ENCODE data around the gene PDE8A.

Gene PDE8A

DNA sequence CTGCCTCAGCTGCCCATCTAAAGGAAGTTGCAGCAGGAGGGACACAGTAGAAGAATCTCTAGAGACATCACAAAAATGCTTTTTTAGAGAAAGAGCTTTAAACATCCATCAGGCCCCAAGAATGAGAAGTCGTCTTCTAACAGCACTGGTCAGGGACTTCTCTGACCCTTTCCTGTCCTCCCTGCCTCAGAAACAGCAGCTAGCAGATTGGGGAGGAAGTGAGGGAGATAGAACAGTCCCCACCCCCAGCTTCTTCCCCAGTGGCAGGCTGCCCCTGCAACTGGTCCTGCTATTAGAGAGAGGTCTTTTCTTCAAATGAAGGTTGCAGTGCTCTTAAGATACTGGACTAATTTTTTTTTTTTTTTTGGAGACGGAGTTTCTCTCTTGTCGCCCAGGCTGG lies 55.1 kb downstream of the PDE8A start:
- DNase-seq = no peak

DNA sequence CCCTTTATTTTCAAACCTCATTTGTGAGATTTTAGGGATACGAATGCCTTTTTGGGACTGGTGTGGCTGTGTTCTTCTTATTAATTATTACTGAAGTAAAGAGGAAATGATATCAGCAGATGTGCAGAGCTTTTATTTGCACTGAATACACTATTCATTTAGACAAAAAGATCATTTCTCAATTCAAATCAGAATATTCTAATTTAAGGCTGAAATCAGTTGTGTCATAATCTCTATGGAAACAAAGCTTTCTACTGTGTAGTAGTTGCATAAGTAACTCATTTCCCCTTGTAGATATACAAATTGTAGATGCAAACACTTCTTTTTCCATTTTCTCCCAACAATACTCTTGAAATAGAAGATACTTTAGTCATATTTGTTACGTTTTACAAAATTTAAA lies 56.0 kb downstream of the PDE8A start:
- DNase-seq = no peak

DNA sequence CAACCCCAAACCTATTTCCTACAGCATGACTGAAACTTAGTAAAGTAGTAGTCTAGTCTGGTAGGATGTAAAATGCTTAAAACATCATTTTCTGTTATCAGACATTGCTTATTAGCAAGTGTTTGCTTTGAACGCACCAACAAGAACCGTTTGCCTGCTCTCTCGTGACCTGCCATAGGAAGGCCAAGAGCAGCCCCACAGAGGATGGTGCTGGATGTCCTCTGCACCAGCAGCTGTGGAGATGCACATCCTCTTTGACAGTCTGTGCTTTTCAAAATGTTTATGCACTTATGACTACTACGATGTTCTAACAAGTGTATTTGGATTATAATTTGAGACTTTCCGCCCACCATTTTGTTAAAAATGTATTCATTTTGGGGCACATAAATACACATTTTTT lies 59.6 kb downstream of the PDE8A start:
- DNase-seq = no peak

DNA sequence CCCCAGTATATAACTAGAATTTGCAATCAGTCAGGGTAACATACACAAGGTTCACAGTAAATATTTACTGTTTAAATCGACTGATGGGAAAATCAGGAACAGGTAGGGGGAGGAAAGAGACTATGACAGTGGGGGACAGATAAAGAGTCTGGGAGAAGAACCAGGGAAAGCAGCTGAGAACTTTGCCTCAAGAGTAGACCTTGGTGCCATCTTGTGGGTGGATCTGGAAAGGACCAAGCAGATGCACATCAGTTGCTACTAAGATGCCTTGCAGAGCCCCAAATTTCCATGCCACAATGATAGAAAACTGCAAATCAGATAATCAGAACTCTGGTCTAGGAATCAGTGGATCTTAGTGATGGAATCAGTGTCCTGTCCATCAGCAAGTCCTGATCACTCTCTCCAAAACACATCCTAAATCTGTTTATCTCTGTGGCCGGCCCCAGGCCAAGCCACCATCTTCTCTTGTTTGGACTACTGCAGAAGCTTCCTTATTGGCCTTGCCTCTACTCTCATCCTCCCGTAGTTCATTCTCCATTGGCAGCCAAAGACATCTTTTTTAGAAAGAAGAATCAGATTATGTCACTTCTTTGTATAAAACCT lies 62.7 kb downstream of the PDE8A start:
- DNase-seq = peak; percentile 60

DNA sequence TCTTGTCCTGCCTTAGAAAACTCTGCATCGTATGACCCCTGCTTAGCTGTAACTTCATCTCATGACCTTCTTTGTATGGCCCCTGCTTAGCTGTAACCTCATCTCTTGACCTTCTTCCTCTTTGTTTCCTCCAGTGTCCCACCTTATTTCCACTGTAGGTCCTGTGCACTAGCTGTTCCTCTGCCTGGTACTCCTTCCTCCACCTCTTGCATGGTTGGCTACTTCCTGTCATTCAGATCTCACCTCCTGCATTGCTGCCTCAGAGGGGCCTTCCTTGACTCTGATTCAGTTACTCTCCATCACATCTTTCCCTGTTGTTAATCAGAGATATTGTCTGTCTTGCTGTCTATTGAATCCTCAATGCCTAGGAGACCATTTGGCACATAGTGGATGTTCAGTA lies 63.2 kb downstream of the PDE8A start:
- DNase-seq = no peak

DNA sequence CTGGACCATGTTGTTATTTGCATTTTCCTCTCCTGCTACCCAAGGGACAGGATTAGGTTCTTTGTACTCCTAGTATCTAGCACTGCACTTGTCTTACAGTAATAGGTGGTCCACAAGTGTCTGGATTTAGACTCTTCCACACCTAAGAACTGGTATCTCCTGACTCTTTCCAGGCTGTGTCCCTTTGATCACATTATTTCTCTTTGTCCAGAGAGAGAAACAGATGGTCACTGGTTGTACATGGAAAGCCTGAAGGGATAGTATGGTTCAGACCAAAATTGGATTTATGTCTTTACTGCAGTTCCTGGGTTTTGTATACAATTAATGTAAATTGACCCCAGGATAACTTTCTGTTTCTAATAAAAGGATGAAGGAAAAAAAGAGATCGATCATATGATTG lies 64.0 kb downstream of the PDE8A start:
- no peak for DNase-seq

DNA sequence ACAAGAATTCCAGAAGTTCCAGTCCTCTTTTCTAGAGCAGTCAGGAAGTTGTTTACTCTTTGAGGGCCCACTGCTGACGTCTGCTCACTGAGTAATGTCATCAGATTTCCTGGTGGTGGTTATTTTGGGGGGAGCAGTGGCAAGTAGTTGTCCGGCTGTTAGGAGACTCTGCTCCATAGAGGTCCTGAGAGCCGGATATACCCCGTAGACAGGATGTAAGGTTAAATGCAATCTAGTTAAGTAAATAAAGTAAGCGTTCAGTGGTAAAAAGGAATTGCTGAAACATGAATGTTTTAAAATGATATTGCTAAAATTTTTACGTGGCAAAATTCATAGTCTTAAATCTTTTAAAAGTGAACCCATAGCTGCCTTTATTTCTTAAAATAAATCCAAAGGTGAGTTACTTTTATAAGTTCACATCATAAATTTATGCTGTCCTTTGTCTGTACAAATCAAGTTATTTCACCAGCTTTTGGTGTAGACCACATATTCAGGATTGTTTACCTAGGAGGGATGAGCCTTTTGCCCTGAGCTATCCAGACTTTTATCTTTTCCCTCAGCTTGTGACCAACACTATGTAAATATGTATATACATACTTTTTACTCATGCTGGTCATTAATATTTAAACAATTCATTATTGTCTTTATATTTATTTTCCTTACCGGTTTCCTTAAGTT lies 65.8 kb downstream of the PDE8A start:
- DNase-seq = peak; percentile 54

DNA sequence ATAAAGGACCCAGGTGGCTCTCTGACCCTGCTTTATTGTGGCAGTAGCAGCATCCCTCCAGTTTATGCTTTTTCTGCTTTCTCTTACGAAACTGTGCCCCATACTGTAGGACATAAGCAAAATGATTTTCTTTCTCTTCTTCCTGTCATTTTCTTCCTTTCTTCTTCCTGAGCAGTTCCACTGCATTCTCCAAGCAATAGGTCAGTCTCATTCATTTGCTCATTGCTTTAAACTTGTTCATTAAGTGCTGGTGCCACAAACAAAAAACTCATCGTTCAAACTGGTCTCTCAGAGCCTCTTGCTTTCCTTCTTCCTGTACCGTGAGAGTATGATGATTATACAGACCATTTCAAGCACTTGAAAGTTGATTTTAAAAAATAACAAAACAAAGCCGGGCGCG lies 66.8 kb downstream of the PDE8A start:
- no peak for DNase-seq

DNA sequence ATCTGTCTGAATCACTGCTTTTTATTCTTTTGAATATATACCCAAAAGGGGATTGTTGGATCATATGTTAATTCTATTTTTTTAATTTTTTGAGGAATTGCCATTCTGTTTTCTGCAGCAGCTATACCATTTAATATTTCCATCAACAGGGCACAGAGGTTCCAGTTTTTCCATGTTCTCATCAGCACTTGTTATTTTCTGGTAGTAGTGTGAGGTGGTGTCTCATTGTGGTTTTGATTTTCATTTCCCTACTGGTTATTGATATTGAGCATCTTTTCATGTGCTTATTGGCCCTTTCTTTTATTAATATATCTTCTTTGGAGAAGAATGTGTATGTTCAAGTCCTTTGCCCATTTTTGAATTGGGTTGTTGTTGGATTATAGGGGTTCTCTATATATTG lies 68.1 kb downstream of the PDE8A start:
- DNase-seq = no peak

DNA sequence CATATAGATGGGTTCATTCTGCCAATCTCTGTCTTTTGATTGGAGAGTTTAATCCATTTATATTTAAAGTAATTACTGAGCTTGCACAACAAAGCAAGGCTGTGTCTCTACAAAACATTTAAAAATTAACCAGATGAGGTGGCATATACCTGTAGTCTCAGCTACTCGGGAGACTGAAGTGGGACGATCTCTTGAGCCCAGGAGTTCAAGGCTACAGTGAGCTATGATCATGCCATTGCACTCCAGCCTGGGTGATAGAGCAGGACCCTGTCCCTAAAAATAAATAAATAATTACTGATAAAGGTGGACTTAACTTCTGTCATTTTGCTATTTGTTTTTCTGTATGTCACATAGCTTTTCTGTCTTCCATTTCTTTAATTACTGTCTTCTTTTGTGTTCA lies 78.1 kb downstream of the PDE8A start:
- no peak for DNase-seq

DNA sequence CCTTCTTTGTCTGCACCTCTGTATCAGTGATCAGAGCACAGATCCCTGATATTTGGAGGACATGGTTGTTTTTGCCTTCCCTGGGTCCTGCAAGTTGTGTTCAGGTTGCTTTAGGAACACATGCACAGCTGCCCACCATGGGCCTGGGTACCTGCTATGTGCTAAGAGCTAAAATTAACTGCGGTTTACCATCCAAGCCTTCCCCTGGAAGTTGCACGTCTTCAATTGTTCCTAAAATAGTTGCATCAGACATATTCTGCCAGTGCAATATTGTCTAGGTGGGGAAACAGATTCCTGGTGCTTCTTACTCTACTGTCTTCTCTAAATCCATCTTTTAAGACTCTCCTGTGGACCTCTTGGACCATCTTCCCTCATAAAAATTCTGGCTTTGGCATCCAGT lies 80.9 kb downstream of the PDE8A start:
- no peak for DNase-seq

DNA sequence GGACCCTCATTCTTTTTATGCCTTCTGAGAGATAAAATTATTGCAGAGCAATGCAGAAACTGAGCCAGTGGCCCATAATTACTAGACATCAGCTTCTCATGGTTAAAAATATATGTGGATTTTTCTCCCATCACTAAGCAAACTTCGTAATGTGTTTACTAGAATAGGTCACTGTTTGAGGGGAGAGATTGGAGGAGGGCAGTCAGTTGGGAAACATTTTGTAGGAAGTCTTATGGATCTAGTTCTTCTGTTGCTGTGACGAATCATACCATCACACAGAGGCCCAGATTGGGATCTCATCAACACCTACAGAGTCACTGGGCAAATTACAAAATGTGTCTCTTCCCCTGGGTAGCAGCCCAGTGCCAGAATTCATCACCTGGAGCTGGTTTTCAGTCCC lies 81.4 kb downstream of the PDE8A start:
- DNase-seq = no peak

DNA sequence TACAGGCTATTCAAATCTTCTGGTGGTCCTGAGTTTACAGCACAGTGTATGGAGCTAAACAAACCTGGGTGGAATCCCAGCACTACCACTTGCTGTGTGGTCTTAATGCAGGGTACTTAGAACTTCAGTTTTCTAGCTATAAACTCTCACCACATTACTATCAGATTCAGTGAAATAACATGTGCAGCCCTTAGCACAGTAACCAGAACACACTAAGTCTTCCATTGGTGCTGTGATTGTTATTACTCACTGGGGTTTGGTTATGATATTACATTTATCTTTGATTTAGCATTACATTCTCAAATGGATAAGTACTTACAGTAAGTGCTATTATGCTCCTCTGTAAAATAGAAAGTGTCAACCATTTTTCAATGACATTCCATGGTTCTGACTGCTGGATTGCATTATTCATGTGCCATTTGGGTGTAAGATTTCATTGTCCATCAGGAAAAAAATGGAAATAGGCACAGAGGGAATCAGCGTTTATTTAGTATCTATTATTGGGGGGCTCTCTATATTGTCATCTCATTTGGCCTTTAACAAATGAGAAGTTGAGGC lies 81.9 kb downstream of the PDE8A start:
- DNase-seq = no peak

DNA sequence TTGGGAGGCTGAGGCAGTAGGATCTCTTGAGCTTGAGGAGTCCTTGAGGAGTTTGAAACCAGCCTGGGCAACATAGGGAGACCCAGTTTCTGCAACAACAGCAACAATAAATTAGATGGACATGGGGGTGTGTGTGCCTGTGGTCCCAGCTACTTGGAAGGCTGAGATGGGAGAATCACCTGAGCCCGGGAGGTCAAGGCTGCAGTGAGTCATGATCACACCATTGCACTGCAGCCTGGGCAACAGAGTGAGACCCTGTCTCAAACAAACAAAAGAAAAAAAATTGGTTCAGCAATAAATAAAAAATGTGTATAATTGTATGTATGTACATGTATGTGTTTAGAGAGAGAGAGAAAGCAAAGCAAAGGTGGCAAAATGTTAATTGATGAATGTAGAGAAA lies 83.1 kb downstream of the PDE8A start:
- DNase-seq = no peak

DNA sequence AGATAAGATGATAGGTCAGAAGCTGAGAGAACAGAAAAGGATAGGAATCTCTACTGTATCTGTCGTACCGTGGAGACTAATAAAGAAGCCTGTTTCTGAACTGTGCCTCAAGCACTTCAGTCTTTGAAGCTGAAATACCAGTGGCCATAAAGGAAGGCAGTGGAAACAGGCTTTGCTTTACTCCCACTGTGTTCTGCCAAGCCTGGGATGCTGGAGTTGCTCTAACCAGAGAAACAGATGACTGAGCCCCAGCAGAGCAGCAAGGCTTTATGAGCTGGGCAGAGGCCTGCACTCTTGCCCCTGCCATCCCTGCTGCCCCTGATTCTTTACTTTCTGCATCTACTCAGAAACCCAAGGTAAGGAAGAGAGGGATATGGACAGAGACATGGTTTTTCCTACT lies 89.4 kb downstream of the PDE8A start:
- no peak for DNase-seq

DNA sequence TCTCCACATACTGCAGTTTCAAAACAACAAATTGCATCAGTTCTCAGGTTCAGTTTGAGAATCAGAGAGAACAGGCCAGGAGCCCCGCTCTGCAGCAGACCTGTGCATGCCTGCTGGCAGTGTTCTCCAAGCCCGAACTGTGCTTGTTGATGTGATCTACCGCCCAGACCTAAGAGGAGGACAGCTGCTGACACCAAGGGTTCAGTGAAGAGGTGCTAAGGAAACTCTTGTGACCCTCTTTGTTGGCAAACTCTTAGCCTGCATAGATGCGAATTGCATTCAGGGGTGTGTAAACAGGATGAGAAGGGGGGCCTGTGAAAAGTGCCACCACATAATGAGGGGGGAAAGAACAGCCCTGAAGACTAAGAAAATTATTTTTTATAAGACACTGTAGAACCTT lies 89.8 kb downstream of the PDE8A start:
- no peak for DNase-seq

DNA sequence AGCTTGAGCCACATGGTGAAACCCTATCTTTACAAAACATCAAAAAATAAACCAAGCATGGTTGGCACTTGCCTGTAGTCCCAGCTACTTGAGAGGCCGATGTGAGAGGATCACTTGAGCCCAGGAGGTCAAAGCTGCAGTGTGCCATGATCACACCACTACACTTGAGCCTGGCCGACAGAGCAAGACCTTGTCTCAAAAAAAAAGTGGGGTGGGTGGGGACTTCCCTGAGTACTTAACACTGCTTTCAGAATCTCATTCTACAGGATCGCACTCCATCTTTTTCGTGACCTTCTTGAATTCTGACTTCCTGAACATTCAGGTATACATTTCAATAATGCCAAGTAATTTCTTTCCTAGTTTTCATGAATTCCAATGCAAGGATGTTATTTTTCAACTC lies 91.3 kb downstream of the PDE8A start:
- DNase-seq = no peak

DNA sequence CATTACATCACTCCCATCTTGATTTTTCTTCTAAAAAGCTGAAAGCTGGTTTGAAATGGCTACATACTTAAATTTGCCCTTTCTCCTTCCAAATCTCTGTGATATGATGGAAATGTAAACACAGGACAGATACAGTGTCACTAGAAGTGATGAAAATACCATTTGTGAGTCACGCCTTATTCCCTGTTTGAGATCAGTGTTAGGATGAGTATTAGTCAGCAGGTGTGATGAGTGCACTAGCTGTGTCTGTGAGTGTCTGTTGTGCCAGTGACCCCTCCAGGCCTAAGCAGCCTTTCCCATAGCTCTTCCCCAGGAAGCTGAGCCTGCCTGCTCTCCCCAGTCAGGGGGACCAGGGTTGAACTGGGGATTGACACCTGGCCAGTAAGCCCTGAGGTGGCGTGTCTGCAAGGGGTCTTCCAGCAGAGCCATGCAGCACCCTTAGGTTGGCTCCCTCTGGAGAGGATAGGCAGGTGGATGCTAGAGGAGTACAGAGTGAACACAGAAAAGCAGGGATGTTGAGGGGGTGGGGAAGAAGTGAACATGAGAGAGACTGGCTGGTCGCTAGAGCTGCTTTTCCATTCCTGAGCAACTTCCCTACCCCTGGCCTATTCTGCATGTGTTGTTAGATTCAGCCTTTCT lies 92.0 kb downstream of the PDE8A start:
- no peak for DNase-seq

DNA sequence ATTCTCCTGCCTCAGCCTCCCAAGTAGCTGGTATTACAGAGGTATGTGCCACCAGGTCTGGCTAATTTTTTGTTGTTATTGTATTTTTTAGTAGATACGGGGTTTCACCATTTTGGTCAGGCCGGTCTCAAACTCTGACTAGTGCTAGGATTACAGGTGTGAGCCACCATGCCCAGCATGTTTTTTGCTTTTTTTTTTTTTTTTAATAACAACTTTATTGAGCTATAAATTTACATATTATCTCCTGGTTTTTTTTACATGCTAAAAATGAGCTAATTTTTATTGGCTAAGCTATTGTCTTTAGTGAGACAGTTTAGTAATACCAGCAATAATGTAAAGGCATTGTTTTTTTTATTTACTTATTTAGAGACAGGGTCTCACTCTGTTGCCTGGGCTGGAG lies 105.2 kb downstream of the PDE8A start:
- no peak for DNase-seq

DNA sequence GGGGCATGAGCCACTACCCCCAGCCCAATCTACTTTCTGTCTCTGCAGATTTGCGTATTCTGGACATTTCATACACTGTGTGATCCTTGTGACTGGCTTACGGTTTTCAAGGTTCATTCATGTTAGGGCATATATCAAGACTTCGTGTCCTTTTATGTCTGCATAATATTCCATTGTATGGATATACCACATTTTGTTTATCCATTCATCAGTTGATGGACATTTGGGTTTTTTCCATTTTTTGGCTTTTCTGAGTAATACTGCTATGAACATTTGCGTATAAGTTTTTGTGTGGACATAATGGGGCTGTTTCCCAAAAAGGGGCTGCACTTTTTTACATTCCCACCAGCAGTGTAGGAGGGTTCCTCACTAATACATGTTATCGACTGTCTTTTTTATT lies 106.6 kb downstream of the PDE8A start:
- no peak for DNase-seq

DNA sequence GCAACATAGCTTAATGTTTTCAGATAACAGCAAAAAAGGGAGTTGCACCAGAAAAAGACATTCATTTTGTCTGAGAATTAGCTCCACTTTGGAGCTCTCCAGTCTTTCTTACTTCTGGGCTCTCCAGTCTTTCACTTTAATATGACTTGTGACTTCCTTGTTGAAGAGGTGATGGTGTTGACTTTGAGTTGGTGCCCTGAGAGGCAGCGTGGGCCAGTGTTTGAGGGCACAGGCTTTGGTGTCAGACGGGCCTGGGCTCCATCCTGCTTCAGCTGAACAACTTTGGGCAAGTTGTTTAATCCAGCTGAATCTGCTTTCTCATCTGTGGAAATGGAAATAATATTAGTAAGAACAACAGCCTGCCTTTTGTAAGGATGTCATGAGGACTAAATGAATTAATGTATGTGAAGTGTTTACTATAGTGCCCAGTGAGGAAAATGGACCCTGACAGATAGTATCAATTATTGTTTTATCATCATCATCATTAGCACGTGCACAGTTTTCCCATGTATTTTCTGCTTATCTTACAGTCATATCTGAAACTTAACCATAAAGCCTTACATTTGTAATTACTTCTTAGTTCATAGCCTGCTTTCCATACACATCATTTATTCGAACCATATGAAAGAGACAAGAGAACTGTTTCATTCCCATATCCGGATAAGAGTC lies 108.4 kb downstream of the PDE8A start:
- no peak for DNase-seq

DNA sequence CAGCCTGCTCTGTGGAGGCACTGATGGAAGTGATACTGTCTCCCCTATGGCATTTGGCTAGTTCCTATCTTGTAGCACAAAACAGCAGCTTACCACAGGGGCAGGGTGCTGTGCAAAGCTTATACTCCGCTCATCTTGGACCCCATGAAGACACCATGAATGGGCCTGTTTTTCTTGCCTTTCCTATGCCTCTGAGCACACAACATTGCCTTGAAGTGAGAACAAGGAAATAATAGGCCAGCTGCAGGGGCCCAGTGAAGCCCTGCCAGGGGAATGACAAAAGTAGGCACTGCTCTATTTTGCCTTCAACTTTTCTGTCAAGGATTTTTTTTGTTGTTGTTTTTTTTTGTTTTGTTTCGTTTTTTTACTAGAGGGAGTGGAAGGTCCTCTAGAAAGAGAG lies 110.3 kb downstream of the PDE8A start:
- DNase-seq = no peak

DNA sequence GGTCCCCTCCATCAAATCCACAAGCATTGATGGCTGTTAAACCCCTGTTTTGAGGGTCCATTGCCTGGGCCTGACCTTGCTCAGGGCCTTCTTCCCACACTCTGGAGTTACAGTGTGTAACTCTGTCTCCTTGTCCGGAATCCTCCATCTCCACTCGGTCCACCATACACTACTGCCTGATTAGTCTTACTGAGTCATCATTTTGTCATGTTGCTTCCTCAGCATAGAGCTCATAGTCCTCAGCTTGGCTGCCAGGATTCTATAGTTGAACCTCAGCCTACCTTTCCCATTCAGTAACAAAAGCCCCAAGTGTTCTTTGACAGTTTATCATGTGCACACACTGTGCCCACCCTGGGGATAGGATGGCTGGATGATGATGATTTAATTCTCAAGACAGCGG lies 113.0 kb downstream of the PDE8A start:
- DNase-seq = no peak

DNA sequence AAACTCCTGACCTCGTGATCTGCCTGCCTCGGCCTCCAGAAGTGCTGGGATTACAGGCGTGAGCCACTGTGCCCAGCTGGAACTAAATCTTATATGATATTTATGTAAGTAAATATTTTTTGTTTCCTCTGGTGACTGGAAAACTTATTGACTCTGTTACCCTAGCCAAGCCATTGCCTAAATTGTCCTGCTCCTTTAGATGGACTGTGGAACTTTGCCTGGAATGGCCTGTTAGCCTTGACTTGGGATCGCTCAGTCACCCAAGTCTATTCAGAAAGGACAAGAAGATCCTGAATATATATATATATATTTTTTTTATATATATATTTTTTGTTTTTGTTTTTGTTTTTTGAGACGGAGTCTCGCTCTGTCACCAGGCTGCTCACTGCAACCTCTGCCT lies 113.9 kb downstream of the PDE8A start:
- no peak for DNase-seq
